PC-9 (cell line): Measurements from ENCODE around the gene KCNAB3. TPM values are rescaled to one million over a fixed set of nuclear protein-coding genes. Genes with fewer than 3 reads are reported as not detected.
A peak's percentile ranks its signal among the peaks of the same experiment; 100 is the strongest.

ENCODE experiments used
- BruUV-seq: library from RNA; stranded (reverse); fragments of 400-500 nt; replicated peaks from 2 replicates; lab custom pipeline; 2021; lab: Mats Ljungman, UMichigan
- CTCF ChIA-PET: fragments of 300-600 bp; sonication (Branson Sonifier 250); formaldehyde crosslinking; loops from one replicate; lab custom pipeline; 2022; ENCODE audit warnings: antibody characterized with exemption; lab: Charles Lee
- POLR2A ChIA-PET: fragments of 300-600 bp; sonication (Branson Sonifier 250); formaldehyde crosslinking; loops from one replicate; lab custom pipeline; 2022; ENCODE audit warnings: antibody characterized with exemption; ENCODE audit not compliant: unreplicated experiment; lab: Charles Lee
- DNase-seq, 2 experiments: peaks; one replicate each; pipeline versions ENCODE4 v3.0.0 to v3.0.0-alpha.2; 2015 to 2022; ENCODE audit warnings: mixed read lengths in 1 of 2
- H2AFZ ChIP-seq: fragments of 200-600 bp; sonication (generic); 2 replicates; pipeline ENCODE4 v1.8.1; 2017; ENCODE audit warnings: antibody characterized with exemption
- H3F3A ChIP-seq: fragments of 200-600 bp; sonication (generic); 2 replicates; pipeline ENCODE4 v1.8.1; 2017; ENCODE audit warnings: antibody characterized with exemption, mild to moderate bottlenecking, low read depth; ENCODE audit not compliant: insufficient read depth
- H3K27ac ChIP-seq: fragments of 200-600 bp; sonication (generic); 2 replicates; pipeline ENCODE4 v1.6.1; 2016; ENCODE audit warnings: mixed run types
- H3K27me3 ChIP-seq: fragments of 200-600 bp; sonication (generic); 2 replicates; pipeline ENCODE4 v1.6.1; 2016; ENCODE audit warnings: low read depth, mixed run types; ENCODE audit not compliant: insufficient read depth
- H3K36me3 ChIP-seq: fragments of 200-600 bp; sonication (generic); 2 replicates; pipeline ENCODE4 v1.6.1; 2016; ENCODE audit warnings: low read depth, mixed run types
- H3K4me1 ChIP-seq: fragments of 200-600 bp; sonication (generic); replicated peaks from 2 replicates; pipeline ENCODE4 v1.6.1; 2016; ENCODE audit warnings: mixed run types; ENCODE audit not compliant: insufficient read depth
- H3K4me2 ChIP-seq: fragments of 200-600 bp; sonication (generic); 2 replicates; pipeline ENCODE4 v1.6.1; 2017; ENCODE audit warnings: mixed run types
- H3K4me3 ChIP-seq: fragments of 200-600 bp; sonication (generic); 2 replicates; pipeline ENCODE4 v1.6.1; 2016; ENCODE audit warnings: mixed run types
- H3K79me2 ChIP-seq: fragments of 200-600 bp; sonication (generic); 2 replicates; pipeline ENCODE4 v1.6.1; 2017; ENCODE audit warnings: low read depth, mixed run types
- H3K9me2 ChIP-seq: fragments of 200-600 bp; sonication (generic); 2 replicates; pipeline ENCODE4 v1.8.1; 2017; ENCODE audit warnings: mild to moderate bottlenecking; ENCODE audit not compliant: insufficient read depth
- H3K9me3 ChIP-seq: fragments of 200-600 bp; sonication (generic); 2 replicates; pipeline ENCODE4 v1.8.1; 2016; ENCODE audit warnings: low read depth; ENCODE audit not compliant: insufficient read depth
- H4K20me1 ChIP-seq: fragments of 200-600 bp; sonication (generic); 2 replicates; pipeline ENCODE4 v1.8.1; 2017; ENCODE audit not compliant: insufficient read depth
- CTCF ChIP-seq: fragments of 200-600 bp; sonication (generic); conservative IDR thresholded peaks from 2 replicates; pipeline ENCODE4 v1.6.1; 2017; ENCODE audit warnings: mixed run types, antibody characterized with exemption, mild to moderate bottlenecking, moderate library complexity
- EZH2 ChIP-seq: fragments of 200-600 bp; sonication (generic); IDR thresholded peaks from 2 replicates; pipeline ENCODE4 v1.8.0; 2017; ENCODE audit warnings: antibody characterized with exemption, low read depth
- intact Hi-C: fragments of 100-400 bp; cut with micrococcal nuclease; formaldehyde crosslinking; loops from one replicate; pipeline ENCODE4 v1.10.0; 2022; ENCODE audit not compliant: unreplicated experiment
- total RNA-seq: library from RNA; stranded (reverse); gene quantifications from 2 replicates; pipeline ENCODE4 v1.2.3, GENCODE V29; 2021

KCNAB3 gene
- total RNA-seq, 1 experiment from 2014 or later, result 13.8 TPM

GRCh38 chr17:7912927-7913524 lies 16.6 kb downstream of the KCNAB3 start:
- no TSS peak for BruUV-seq
- Histone ChIP-seq H3K79me2 (no peaks in the 10 kb centered on the region), H3F3A (peaks cover 17% of the 10 kb centered on the region; the same call in 1 of the 2 replicates), H3K4me1 (no peaks in the 10 kb centered on the region), H3K4me3 (no peak overlapping the region), H4K20me1 (no peaks in the 10 kb centered on the region), H3K4me2 (no peak overlapping the region), H3K9me2 (no peaks in the 10 kb centered on the region), H3K27ac (no peak overlapping the region), H3K36me3 (no peaks in the 10 kb centered on the region), H3K27me3 (no peaks in the 10 kb centered on the region), H2AFZ (no peak overlapping the region), H3K9me3 (no peaks in the 10 kb centered on the region)
- POLR2A ChIA-PET, result interaction anchor here (0.5 to 0.7 kb wide), 7 partner anchors 19 to 335 kb away, joined by 4 to 24 read pairs (median 7); partner anchors contain the start of genes CTC1 and NAA38
- no peak for TF ChIP-seq EZH2
- peak; percentile 66 for TF ChIP-seq CTCF
- intact Hi-C loops, result loop anchor here (1.0 to 5.0 kb wide), 6 partner anchors 26 to 170 kb away; no protein-coding TSS in a partner anchor
- peak; percentile 44 to 61 for DNase-seq
- CTCF ChIA-PET, result interaction anchor here (0.5 to 1.8 kb wide), 17 partner anchors 15 to 310 kb away, joined by 3 to 10 read pairs (median 5); no protein-coding TSS in a partner anchor

- no peaks in the 10 kb centered on the region for H3K4me1 ChIP-seq
- no peak for DNase-seq
- ChIA-PET POLR2A (interaction anchor here (0.7 kb wide), 1 partner anchor 428 kb away, joined by 5 read pairs; the partner anchor contains the start of gene ODF4), CTCF (no interaction called here)
- no peaks in the 10 kb centered on the region for H3K9me2 ChIP-seq
- no peak overlapping the region for H3K4me3 ChIP-seq
- peaks cover 17% of the 10 kb centered on the region; the same call in 1 of the 2 replicates for H3F3A ChIP-seq
- H3K27ac ChIP-seq, result no peak overlapping the region
- no peaks in the 10 kb centered on the region for H3K36me3 ChIP-seq
- no peaks in the 10 kb centered on the region for H3K9me3 ChIP-seq
- H3K27me3 ChIP-seq, result no peaks in the 10 kb centered on the region
- TF ChIP-seq CTCF (no peak), EZH2 (no peak)
- H2AFZ ChIP-seq, result no peak overlapping the region
- no TSS peak for BruUV-seq
- no peak overlapping the region for H3K4me2 ChIP-seq
- H3K79me2 ChIP-seq, result no peaks in the 10 kb centered on the region
- H4K20me1 ChIP-seq, result no peaks in the 10 kb centered on the region
- intact Hi-C loops, result loop anchor here (5.0 kb wide), 1 partner anchor 49 kb away; no protein-coding TSS in a partner anchor
Measured at GRCh38 chr17:7911116-7911515, 18.5 kb downstream of the KCNAB3 start.

- H3K4me1 ChIP-seq, result no peaks in the 10 kb centered on the region
- DNase-seq, result no peak
- H2AFZ ChIP-seq, result no peak overlapping the region
- no peak overlapping the region for H3K27ac ChIP-seq
- no peak overlapping the region for H3K4me2 ChIP-seq
- H3K9me3 ChIP-seq, result no peaks in the 10 kb centered on the region
- no peaks in the 10 kb centered on the region for H3K27me3 ChIP-seq
- intact Hi-C loops, result loop anchor here (5.0 kb wide), 1 partner anchor 48 kb away; no protein-coding TSS in a partner anchor
- no peaks in the 10 kb centered on the region for H4K20me1 ChIP-seq
- TF ChIP-seq CTCF (no peak), EZH2 (no peak)
- no TSS peak for BruUV-seq
- ChIA-PET CTCF (no interaction called here), POLR2A (interaction anchor here (0.6 kb wide), 1 partner anchor 248 kb away, joined by 4 read pairs; no protein-coding TSS in a partner anchor)
- no peak overlapping the region for H3K4me3 ChIP-seq
- H3K9me2 ChIP-seq, result no peaks in the 10 kb centered on the region
- H3K79me2 ChIP-seq, result no peaks in the 10 kb centered on the region
- H3K36me3 ChIP-seq, result no peaks in the 10 kb centered on the region
- H3F3A ChIP-seq, result peaks cover 17% of the 10 kb centered on the region; the same call in 1 of the 2 replicates
Measured at GRCh38 chr17:7910711-7911110, 18.9 kb downstream of the KCNAB3 start.
